GM21786 (cell line): ENCODE data around the gene ADARB2.

Experiments
- ATAC-seq: cut with Tn5 transposase; IDR thresholded peaks from one replicate; pipeline ENCODE4 v1.9.1; 2021; ENCODE audit not compliant: unreplicated experiment

The ADARB2 gene

GRCh38 chr10:1643908-1644179 is 93.5 kb downstream of the ADARB2 start:
- no peak for ATAC-seq

- ATAC-seq = peak; percentile 76
Measured at GRCh38 chr10:1643161-1643907, 94.0 kb downstream of the ADARB2 start.

- ATAC-seq = no peak
Measured at GRCh38 chr10:1642600-1643160, 94.6 kb downstream of the ADARB2 start.

- ATAC-seq = no peak
Measured at GRCh38 chr10:1641402-1641801, 95.9 kb downstream of the ADARB2 start.

GRCh38 chr10:1638889-1639419 is 98.4 kb downstream of the ADARB2 start:
- ATAC-seq = no peak

- no peak for ATAC-seq
Measured at GRCh38 chr10:1635340-1635739, 102.0 kb downstream of the ADARB2 start.

GRCh38 chr10:1634239-1634638 is 103.1 kb downstream of the ADARB2 start:
- ATAC-seq = no peak

- ATAC-seq = no peak
Measured at GRCh38 chr10:1633783-1634182, 103.5 kb downstream of the ADARB2 start.

GRCh38 chr10:1632596-1632995 is 104.7 kb downstream of the ADARB2 start:
- ATAC-seq = no peak

- ATAC-seq = no peak
Measured at GRCh38 chr10:1632141-1632540, 105.2 kb downstream of the ADARB2 start.

GRCh38 chr10:1631282-1631681 is 106.0 kb downstream of the ADARB2 start:
- no peak for ATAC-seq

GRCh38 chr10:1630304-1630703 is 107.0 kb downstream of the ADARB2 start:
- ATAC-seq = no peak

GRCh38 chr10:1629326-1630198 is 107.8 kb downstream of the ADARB2 start:
- no peak for ATAC-seq

- ATAC-seq = no peak
Measured at GRCh38 chr10:1628757-1629156, 108.6 kb downstream of the ADARB2 start.

GRCh38 chr10:1627945-1628344 is 109.4 kb downstream of the ADARB2 start:
- ATAC-seq = no peak

- no peak for ATAC-seq
Measured at GRCh38 chr10:1626835-1627234, 110.5 kb downstream of the ADARB2 start.

GRCh38 chr10:1626410-1626809 is 110.9 kb downstream of the ADARB2 start:
- no peak for ATAC-seq

GRCh38 chr10:1625731-1626130 is 111.6 kb downstream of the ADARB2 start:
- no peak for ATAC-seq

GRCh38 chr10:1625079-1625478 is 112.2 kb downstream of the ADARB2 start:
- no peak for ATAC-seq

- ATAC-seq = no peak
Measured at GRCh38 chr10:1624240-1624639, 113.1 kb downstream of the ADARB2 start.

GRCh38 chr10:1620803-1621202 is 116.5 kb downstream of the ADARB2 start:
- ATAC-seq = no peak
